ENCODE measurements around the gene SNX1. TPM values are rescaled to one million over a fixed set of nuclear protein-coding genes. Genes with fewer than 3 reads are reported as not detected.

SNX1 gene
- total and polyA plus RNA-seq, 2 of the 13 experiments (the other 11 are each of a cell fraction or from before 2014, with no cell fraction given): 29.3 to 60.1 TPM

- POLR2A ChIA-PET: no interaction called here
- in situ Hi-C loops (cut with HindIII; ENCODE audit: extremely low pct_ligation_motif_present, low pct_unique_long_range_greater_than_20kb) (no loop called here), intact Hi-C loops (cut with micrococcal nuclease; ENCODE audit: unreplicated experiment) (loop anchor here (1.0 kb wide), 1 partner anchor 101 kb away; no protein-coding TSS in a partner anchor)
- Histone ChIP-seq H3K27ac (ENCODE audit: extremely low read length, insufficient read depth, low read length) (no peak within 1 kb of the TSS), H3K4me1 (ENCODE audit: insufficient read depth, low read length) (peaks cover 40% of the 10 kb centered on the region), H3K27me3 (ENCODE audit: control insufficient read depth in 1 of 2, insufficient read depth in 2 of 2, low read length in 2 of 2) (peaks cover 2 to 46% of the 10 kb centered on the region in 2 experiments; a peak in 4 of 5 replicates), H3K9ac (ENCODE audit: insufficient read depth, low read depth, low read length) (peak within 1 kb of the TSS; percentile 33; the same call in 1 of the 2 replicates), H3K36me3 (replicated peaks in 1 of 2; ENCODE audit: control insufficient read depth in 1 of 2, insufficient read depth in 2 of 2, low read length in 2 of 2) (no peaks in the 10 kb centered on the region), H3K9me3 (ENCODE audit: low read length) (no peaks in the 10 kb centered on the region), H3K4me2 (ENCODE audit: low read depth, low read length) (peak within 1 kb of the TSS; percentile 82), H3K79me2 (ENCODE audit: insufficient read depth, low read length) (no peaks in the 10 kb centered on the region), H2AFZ (ENCODE audit: low read length) (peak within 1 kb of the TSS; percentile 51), H4K20me1 (ENCODE audit: insufficient read depth, low read length) (no peaks in the 10 kb centered on the region), H3K4me3 (replicated peaks in 1 of 3; ENCODE audit: insufficient read depth in 1 of 3, low read depth in 2 of 3, low read length in 3 of 3) (peak within 1 kb of the TSS; percentile 40 to 68 (median 41); a peak in 5 of 6 replicates)
- ATAC-seq: peak; percentile 87
- CTCF ChIA-PET (ENCODE audit: low intra/inter-chr PET ratio, low total read pairs): interaction anchor here (0.7 to 2.6 kb wide), 4 partner anchors 21 to 156 kb away, joined by 3 to 15 read pairs (median 4); no protein-coding TSS in a partner anchor
- peak; percentile 27 for DNase-seq (ENCODE audit: low spot score)
- WGBS (ENCODE audit: low lambda C conversion rate): 11% methylated on average over 25 of the region's 50 CpGs
- no peak for FAIRE-seq
- BruUV-seq (replicated peaks): no TSS peak
- TF ChIP-seq MXD3 (CRISPR knock-in tag; IDR thresholded peaks at IDR 0.05): peak; percentile 8; the same call in 1 of the 2 replicates
- no peak for TF ChIP-seq MAZ (IDR thresholded peaks at IDR 0.05; ENCODE audit: borderline replicate concordance, low read depth, low read length)
- 0 out of 2 replicates have a peak, but pooled peaks have one; percentile 39 for TF ChIP-seq MAZ (CRISPR knock-in tag; IDR thresholded peaks at IDR 0.05; ENCODE audit: low read depth)
- TF ChIP-seq ISL2 (CRISPR knock-in tag; IDR thresholded peaks at IDR 0.05): no peak
- TF ChIP-seq ZNF768 (CRISPR knock-in tag; IDR thresholded peaks at IDR 0.05): peak; percentile 11; the same call in 1 of the 2 replicates
- TF ChIP-seq MXI1 (IDR thresholded peaks at IDR 0.05; ENCODE audit: borderline replicate concordance, low read depth, low read length): 0 out of 3 replicates have a peak, but pooled peaks have one; percentile 38
- peak; percentile 54 for TF ChIP-seq STAG1 (CRISPR knock-in tag; IDR thresholded peaks at IDR 0.05)
- no peak for TF ChIP-seq HOMEZ (CRISPR knock-in tag; IDR thresholded peaks at IDR 0.05; ENCODE audit: low read depth)
- no peak for TF ChIP-seq HOXA3 (CRISPR knock-in tag; IDR thresholded peaks at IDR 0.05)
- 0 out of 2 replicates have a peak, but pooled peaks have one; percentile 19 for TF ChIP-seq NFKB2 (CRISPR knock-in tag; IDR thresholded peaks at IDR 0.05; ENCODE audit: borderline replicate concordance)
- TF ChIP-seq RAD21 (CRISPR knock-in tag; IDR thresholded peaks at IDR 0.05): peak; percentile 93
- no peak for TF ChIP-seq ZNF24 (IDR thresholded peaks at IDR 0.05)
- TF ChIP-seq ATF6 (CRISPR knock-in tag; conservative IDR thresholded peaks at IDR 0.05): no peak
- peak; percentile 72 for TF ChIP-seq CTCF (CRISPR knock-in tag; IDR thresholded peaks at IDR 0.05)
- peak; percentile 59 for TF ChIP-seq XRCC5 (optimal IDR thresholded peaks at IDR 0.05; ENCODE audit: low read length)
Observed at GRCh38 chr15:64046421-64047153, 49.2 kb upstream of the SNX1 start, which contains the start of gene DAPK2. DAPK2 (minus strand) TSS chr15:64046485; CDS start chr15:64040261, 6,224 bp downstream.

Data from HepG2 (cell line).